Mammary epithelial cell (primary cell): Measurements from ENCODE around the gene SLC38A11.

Source experiments
- CTCF ChIP-seq, 2 donors: IDR thresholded peaks in 1 of 2; conservative IDR thresholded peaks in 1 of 2; 2 replicates each; pipeline ENCODE4 v1.5.1; 2011 to 2012; ENCODE audit warnings: inconsistent platforms in 2 of 2, low read length in 2 of 2, mild to moderate bottlenecking in 2 of 2, control low read depth in 1 of 2, low read depth in 1 of 2; ENCODE audit not compliant: insufficient read depth in 1 of 2; ENCODE audit errors: extremely low read depth in 1 of 2
- EZH2 ChIP-seq: IDR thresholded peaks from 2 replicates; pipeline ENCODE4 v1.6.1; 2012; ENCODE audit warnings: low read length, inconsistent platforms, borderline replicate concordance

DNA sequence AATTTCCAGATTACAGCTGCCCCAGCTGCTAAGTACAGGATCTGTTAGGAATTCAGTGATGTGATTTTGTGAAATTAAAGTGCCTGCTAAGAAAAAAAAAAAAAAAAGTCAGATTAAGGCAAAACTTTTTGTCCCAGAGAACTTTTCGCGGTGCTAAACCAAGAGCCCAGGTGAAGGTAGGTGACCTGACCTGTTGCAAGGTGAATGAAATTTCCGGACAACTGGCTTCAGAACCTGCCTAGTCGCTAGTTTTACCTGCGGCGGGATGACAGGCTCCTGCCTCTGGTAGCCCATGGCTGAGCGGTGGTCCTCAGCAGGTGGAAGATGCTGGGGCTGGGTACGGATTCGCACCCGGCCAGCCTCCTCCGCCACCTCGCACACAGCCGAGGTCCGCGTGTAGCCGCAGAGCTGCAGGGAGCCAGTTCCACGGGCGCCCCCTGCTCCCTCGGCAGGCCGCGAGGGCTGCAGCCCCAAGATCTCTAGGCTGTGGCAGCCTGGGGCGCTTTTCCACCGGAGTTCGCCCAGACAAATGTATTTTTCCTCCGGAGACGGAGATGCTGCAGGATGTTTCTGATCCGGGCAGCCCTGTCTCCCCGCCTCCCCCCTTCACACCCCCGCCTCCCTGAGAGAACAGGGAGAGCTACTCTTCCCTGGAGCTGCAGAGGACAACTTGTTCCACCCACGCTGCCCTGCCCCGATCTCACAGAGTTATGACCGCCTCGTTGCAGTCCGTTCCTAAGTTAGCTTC is at the start of gene SLC38A11:
- TF ChIP-seq CTCF (conservative IDR thresholded peaks at IDR 0.05 in 1 of 2, IDR thresholded peaks at IDR 0.05 in 1 of 2; ENCODE audit: extremely low read depth in 1 of 2, insufficient read depth in 1 of 2, low read depth in 1 of 2, low read length in 2 of 2) (peak in 1 of 2 donors; percentile 25), EZH2 (no peak)
